Stimulated activated CD4-positive, alpha-beta T cell treated with anti-CD3 and anti-CD28 coated beads, TNF-alpha, amount 100 ng/mL, for 1 hour (primary cell): Measurements from ENCODE around the gene KCNN4.
"Not testable (repeated sequence)": the region's sequence is repeated elsewhere in the genome, so short reads cannot be mapped to it uniquely, and the experiment has no call there.

Experiments
- DNase-seq, 3 donors: peaks; one replicate each; pipeline ENCODE4 v3.0.0-alpha.2; 2020; ENCODE audit warnings: low read depth in 3 of 3, low spot score in 1 of 3

Gene KCNN4

DNA sequence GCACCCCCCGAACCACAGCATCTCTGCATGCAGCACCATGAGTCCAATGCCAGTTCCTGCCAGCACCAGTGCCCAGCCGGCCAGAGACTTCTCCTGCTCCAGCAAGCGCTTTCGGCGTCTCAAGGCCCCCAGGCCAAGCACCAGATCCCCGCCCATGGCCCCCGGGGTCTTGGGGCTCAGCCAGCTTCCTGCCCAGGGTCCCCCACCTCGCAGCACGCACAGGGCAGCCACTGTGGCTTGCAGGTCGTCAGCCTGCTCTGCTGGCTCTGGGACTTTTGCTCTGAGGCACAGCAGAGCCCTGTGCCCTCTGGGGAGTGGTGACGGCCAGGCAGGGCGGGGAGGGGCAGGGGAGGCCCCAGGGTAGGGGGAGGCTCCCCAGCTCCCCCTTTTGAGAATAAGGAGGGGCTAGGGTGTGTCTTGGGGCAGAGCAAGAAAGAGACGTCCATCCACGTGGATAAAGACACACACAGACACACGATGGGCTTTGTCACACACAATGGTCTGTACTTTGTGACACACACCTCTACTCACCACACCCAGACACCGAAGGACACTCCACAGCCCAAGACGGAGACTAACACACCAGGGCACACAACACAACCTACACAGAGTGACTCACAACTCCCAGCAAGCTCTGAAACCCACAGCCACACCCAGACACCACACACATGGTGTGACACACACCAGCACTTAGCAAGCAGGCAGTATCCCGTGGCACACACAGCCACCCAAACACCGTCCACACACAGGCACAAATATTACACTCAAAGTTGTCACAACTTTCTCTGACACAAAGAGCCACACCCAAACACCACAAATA, at the start of gene KCNN4:
KCNN4 (minus strand) TSS at position 268 of the 820 bp plus-strand sequence; CDS start at position 156, 112 bp downstream.
- peak in 2 of 3 donors; percentile 13 to 57 for DNase-seq

DNA sequence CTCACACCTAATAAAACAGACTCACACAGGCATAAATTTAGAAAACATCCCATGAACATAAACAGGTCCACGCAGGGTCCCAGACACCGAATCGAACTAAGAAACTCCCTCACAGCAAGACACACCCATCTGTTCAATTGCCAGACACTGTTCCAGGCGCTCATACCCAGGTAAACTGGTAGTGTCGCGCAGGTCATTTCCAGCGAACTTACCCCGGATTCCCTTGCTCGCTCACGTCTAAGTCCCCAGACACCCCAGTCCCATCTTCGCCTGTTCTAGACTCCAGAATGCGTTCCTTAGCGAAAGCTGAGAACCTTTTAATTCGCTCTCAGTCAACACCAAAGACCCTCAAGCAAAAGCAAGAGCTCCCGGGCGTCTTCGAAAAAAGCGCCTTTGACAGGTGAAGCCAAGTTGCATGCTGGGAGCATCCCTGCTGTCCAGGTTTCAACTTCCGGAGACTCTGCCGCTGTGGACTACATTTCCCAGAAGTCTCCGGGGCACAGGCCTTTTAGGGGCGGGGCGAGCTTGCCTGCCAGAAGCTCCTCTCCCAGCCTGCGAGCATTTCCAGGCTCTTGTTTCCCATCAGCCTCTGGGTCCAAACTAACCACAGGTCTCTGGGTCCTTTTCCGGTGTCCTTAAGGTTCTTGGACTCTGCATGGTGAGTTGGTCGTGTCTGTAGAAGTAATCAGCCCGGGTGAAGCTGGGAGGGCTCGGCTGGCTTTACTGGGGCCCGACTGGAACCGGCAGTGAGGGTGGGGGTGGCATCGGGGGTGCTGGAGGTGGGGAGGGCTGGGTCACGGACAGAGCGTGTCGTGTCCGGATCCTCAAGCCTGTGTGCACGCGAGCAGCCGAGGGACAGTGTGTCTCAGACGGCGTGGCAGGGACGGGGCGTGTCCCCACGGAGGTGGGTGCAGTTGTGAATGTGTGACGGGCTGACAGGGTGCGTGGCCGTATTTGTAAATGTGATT, 46.3 kb upstream of the KCNN4 start, which contains the start of gene ZNF283:
ZNF283 (plus strand) TSS at position 535 of the 968 bp plus-strand sequence. CDS start 6,184 bp downstream, outside the sequence.
- DNase-seq: peak; percentile 45 to 71 (median 62)

DNA sequence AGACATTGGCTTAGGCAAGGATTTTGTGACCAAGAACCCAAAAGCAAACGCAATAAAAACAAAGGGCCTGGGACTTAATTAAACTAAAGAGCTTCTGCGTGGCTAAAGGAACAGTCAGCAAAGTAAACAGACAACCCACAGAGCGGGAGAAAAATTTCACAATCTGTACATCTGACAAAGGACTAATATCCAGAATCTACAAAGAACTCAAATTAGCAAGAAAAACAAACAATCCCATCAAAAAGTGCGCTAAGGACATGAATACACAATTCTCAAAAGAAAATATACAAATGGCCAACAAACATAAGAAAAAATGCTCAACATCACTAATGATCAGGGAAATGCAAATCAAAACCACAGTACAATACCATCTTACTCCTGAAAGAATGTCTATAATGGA, 43.8 kb upstream of the KCNN4 start:
- not testable (repeated sequence) for DNase-seq

DNA sequence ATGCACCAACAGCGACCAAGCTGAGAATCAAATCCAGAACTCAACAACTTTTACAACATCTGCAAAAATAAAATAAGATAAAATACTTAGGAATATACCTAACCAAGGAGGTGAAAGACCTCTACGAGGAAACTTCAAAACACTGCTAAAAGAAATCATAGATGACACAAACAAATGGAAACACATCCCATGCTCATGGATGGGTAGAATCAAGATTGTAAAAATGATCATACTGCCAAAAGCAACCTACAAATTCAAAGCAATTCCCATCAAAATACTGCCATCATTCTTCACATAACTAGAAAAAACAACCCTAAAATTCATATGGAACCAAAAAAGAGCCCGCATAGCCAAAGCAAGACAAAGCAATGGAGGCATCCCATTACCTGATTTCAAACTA, 43.1 kb upstream of the KCNN4 start:
- DNase-seq: not testable (repeated sequence)

DNA sequence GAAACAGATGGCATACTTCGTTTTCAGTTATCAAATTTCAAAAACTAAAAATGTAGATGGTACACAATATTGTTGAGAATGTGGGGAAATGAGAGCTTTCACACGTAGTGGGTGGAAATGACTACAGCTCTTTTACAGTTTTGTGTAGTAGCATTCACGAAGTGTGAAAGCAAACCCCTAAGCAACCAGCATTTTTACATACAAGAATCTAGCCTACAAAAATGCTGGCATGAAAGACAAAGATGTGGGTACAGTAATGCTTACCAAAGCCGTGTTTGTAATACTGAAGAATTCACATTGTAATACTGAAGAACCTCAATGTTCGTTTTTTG, 40.1 kb upstream of the KCNN4 start:
- DNase-seq: no peak

DNA sequence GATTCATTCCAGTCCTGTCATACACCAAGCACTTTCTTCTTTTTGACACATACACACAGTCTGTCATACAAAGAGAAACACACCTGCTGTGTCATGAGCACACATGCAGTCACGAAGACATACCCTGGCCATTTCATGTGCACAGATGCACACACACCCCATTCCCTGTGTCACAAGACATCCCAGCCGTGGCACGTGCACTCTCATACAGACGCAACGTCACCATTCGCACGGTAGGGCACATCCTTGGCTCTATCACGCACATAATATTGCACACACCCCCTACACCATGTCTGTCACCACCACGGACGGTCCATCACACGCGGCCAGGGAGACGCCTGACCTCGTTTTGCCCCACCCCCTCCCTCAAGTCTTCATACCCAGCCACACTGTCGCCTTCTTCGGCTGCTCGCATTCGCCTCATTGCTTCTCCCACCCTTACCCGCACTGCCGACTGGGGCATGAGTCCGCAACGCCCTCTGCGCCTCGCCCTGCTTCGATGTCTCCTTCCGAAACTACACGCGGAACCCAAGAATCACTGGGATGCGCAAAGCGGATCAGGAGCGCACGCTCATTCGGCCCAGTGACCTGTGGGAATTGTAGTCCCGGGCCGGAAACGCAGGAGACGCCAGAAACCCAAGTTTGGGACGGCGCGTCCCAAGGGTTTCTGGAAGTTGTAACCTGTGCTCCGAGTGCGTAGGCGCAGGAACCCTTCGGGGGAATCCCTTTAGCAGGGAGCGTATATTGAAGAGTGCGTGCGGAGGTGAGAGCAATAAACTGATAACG, 39.5 kb upstream of the KCNN4 start:
- DNase-seq: peak in 1 of 3 donors; percentile 7

DNA sequence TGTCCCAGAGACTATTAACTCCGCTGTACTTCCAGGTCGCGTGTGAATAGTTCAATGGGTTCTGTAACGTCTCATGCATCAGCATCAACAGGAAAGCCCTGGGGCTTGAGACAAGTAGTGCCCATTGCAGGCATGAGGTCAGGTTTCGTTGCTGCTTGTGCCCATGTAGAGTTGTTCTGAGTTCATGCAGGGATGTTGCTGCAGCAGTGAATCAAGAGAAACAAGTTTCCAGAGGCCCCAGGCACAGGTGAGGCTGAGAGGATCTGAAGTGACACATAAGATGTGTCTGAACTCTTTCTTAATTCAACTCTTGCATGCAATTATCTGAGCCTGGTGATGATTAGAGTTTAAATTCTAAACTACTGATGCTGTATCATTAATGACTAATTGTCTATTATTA, 37.7 kb upstream of the KCNN4 start:
- DNase-seq: no peak

DNA sequence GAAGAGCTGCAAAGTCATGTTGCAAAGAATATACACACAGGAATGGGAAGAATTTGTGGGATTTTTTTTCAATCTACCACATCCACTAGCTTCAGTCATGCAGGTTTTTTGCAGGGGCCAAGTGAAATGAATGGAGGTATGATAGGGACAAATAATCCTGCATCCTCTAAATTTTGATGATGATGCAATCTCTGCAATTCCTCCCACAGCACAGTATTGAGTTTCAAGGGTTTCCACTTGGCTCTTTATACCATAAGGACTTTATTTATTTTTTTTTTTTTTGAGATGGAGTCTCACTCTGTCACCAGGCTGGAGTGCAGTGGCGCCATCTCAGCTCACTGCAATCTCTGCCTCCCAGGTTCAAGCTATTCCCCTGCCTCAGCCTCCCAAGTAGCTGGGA, 36.7 kb upstream of the KCNN4 start:
- DNase-seq: not testable (repeated sequence)

DNA sequence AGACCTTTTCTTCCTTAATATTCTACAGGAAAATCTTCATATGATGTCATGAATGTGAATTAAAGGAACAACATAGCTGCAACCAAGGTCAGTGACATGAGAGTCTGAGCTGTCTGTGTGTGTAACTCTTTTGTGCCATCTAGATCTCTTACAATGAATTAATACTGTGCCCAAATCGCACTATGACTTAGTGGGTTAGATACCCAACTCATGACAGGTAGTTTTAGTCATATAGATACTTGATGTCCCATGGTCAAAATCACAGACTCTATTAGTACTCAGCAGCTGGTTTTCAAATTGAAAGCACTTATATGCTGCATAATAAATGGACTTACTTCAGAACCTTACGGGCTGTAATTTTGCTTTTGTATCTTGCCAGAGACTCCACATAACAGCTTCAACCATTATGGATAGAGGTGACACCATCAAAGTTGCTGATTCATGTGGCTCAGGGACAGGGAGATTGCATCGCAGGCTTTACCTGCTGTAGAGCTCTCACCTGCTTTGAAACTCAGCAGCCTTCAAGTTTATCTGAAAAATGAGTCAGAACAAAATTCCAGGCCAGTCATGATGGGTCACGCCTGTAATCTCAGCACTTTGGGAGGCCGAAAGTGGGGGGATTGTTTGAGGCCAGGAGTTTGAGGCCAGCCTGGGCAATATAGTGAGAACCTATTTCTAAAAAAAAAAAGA, 34.0 kb upstream of the KCNN4 start:
- DNase-seq: no peak

DNA sequence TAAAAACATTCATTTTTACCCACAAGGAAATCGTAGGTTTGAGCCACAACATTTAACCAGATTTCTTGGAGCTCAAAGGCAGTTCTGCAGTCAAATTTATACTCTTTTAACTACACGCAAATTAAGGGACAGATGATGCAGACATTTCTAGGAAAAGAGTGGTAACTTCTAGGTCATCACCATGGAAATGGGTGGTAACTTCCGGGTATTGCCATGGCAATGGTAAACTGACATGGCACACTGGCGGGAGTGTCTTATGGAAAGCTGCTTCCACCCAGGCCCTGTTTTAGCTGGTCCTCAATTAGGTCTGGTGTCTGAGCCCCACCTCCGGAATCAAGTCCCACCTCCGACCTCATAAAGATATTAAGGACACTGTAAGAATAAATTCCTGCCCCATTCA, 31.9 kb upstream of the KCNN4 start:
- no peak for DNase-seq

DNA sequence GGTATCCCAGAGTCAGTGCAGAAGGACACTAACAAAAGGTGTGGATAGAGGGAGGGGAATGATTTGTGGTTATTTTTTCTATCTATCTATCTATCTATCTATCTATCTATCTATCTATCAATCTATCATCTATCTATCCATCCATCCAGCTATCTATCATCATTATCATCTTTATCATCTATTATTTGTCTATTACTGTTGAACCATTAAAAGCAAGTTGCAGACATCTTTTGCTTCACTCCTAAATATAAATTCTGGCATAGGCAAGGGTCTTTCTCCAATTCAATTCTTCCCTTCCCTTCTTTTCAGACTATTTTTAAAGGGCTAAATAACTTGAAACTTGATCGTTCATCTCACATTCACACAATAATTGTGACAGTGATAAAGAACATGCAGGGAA, 31.5 kb upstream of the KCNN4 start:
- DNase-seq: no peak

DNA sequence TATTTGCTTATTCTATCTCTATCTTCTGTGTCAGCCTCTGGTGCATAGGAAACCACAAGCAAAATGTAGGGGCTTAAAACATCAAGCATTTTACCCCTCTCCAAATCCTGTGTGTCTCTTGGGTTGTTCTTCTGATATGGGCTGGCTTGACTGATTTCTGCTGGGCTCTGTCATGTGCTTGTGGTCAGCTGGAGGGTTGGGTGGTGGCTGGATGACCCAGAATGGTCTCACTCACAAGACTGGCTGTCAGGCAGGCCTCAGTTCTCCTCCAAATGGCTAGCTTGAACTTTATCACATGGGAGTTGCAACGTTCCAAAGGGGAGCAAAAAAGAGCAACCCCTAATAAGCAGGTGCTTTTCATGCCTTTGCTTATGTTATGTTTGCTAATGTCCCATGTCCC, 31.1 kb upstream of the KCNN4 start:
- DNase-seq: no peak

DNA sequence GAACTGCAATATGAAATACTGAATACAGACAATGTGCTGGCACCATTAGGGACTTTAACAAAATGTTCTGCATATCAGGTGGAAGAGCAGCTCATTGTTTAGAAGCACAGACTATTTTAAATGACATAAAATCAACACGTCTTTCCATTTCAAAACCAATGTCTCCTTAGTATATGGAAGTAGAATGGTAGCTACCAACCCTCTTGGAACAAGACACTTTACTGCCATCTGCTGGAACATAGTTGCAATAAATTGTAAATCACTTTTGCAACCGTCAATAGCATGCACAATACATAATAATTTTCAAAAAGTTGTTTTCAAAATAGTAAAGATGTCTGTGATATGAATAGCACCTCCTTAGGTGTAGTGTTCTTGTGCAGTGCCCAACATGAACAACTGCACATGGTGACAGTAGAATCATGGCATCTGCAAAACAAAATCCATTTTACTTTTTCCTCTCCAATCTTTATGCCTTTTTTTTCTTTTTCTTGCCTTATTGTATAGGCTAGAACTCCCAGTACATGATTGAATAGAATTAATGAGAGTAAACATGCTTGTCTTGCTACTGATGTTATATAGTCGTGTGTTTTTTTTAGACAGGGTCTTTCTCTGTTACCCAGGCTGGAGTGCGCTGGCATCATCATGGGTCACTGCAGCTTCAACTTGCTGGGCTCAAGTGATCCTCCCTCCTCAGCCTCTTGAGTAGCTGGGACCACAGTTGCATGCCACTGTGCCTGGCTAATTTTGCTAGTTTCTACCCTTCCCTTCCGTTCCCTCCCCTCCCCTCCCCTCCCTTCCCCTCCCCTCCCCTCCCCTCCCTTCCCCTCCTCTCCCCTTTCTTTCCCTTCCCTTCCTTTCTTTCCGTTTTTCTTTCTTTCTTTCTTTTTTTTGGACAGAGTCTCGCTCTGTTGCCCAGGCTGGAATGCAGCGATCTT, 29.3 kb upstream of the KCNN4 start:
- no peak for DNase-seq

DNA sequence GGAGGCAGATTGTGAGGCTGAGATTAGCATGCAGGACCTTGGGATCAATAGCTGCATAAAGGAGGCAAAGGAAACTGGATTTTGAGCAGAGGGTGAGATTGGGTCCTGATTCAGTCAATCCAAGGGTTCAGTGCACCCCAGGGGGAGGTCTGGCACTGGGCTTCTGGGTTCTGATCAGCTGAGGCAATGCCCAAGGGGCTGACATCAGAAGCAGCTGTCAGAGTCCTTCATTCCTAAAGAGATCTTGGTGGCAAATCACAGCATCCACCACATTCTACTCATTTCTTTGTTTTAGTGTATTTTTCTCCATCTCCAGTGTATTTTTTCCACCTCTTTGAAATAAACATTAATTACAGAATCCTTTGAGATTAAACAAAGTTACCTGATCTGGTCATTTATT, 26.9 kb upstream of the KCNN4 start:
- DNase-seq: no peak

DNA sequence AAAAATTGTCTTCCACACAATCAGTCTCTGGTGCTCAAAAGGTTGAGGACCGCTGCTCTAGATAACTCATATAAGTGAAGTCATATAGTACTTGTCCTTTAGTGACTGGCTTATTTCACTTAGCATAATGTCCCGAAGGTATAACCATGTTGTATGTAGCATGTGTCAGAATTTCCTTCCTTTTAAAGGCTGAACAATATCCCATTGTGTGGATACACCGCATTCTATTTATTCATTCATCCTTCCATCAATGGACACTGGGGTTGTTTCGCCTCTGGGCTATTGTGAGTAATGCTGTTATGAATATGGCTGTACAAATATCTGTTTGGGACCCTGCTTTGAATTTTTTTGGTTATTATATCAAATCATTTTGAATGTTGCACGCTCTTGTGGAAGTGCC, 26.1 kb upstream of the KCNN4 start:
- DNase-seq: no peak

DNA sequence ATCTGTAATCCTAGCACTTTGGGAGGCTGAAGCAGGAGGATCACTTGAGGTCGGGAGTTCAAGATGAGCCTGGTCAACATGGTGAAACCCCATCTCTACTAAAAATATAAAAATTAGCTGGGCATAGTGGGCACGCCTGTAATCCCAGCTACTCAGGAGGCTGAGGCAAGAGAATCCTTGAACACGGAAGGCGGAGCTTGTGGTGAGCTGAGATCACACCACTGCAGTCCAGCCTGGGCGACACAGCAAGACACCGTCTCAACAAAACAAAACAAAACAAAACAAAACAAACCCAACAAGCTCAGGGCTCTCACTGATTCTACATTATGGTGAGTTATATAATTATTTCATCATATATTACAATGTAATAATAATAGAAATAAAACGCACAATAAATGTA, 25.6 kb upstream of the KCNN4 start:
- DNase-seq: not testable (repeated sequence)

DNA sequence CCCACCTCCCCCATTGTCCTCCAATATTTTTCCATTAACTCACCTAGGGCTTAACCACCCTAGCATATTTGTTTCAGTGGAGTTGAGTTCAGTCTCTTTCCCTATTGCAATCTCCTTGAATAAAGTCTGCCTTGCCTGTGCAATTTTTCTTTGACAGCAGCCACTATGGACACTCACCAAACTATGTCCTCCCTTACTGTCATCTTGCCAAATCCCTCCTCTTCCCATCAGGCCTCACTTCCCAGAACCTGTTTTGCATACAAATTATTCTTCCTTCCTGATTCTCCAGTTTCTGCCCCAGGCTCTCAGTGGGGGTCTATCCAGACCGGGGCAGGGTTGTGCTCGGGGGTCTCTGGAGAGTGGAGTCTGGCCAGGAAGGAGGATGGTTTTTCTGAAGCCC, 23.7 kb upstream of the KCNN4 start:
- no peak for DNase-seq

DNA sequence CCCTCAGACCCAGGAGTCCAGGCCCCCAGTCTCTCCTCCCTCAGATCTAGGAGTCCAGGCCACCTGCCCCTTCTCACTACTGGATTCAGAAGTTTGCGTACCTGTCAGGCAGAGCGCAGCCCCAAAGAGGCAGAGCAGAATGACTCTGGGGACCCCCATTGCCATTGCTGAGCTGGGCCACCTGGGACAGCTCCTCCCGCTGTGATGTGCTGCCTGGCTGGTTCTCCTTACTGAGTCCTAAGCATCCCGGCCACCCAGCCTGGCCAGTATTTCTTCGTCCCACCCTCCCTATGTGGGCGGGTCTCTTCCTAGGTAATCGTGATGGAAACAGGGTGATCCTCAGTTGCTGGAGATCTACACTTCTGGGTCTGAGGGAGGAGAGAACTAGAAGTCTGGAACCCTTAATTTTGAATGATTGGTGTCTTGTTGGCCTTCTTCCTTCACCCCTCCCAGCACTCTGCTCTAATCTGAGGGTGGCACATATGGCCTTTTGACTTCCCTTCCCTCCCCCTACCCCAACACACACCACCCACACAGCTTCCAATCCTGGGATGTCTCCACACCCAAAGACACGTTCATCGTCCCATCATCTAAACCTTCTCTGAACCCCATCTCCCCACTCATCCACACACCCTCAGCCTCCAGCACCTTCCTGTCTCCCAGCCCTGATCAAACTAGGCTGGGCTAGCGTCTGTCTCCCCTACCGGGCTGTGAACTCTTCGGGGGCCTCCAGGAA, 21.6 kb upstream of the KCNN4 start, which contains the start of gene LYPD5:
LYPD5 (minus strand) TSS at position 232 of the 736 bp plus-strand sequence; CDS start at position 165, 67 bp downstream.
- no peak for DNase-seq
